ENCODE results near the gene SYNGR1.
"Not testable (repeated sequence)": the region's sequence is repeated elsewhere in the genome, so short reads cannot be mapped to it uniquely, and the experiment has no call there.

SYNGR1 gene

DNA sequence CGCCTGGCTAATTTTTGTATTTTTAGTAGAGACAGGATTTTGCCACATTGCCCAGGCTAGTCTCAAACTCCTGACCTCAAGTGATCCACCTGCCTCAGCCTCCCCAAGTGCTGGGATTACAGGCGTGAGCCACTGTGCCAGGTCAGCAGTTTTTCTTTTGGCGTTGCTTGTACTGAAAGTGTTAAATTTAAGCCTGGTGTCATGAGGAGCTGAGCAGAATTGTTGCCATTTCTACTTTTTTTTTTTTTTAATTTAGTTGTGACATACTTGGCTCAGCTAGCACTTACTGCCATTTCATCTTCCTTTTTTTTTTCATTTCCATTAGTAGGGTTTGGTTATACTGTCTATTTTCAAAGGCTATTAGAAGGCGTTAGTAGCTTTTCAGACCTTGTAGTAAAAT is 60.5 kb downstream of the SYNGR1 start:
- TF ChIP-seq, protein P1, sequence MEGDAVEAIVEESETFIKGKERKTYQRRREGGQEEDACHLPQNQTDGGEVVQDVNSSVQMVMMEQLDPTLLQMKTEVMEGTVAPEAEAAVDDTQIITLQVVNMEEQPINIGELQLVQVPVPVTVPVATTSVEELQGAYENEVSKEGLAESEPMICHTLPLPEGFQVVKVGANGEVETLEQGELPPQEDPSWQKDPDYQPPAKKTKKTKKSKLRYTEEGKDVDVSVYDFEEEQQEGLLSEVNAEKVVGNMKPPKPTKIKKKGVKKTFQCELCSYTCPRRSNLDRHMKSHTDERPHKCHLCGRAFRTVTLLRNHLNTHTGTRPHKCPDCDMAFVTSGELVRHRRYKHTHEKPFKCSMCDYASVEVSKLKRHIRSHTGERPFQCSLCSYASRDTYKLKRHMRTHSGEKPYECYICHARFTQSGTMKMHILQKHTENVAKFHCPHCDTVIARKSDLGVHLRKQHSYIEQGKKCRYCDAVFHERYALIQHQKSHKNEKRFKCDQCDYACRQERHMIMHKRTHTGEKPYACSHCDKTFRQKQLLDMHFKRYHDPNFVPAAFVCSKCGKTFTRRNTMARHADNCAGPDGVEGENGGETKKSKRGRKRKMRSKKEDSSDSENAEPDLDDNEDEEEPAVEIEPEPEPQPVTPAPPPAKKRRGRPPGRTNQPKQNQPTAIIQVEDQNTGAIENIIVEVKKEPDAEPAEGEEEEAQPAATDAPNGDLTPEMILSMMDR (IDR thresholded peaks at IDR 0.05; ENCODE audit: unreplicated experiment in 3 of 3), result no peak
- Mint-ChIP-seq H3K4me1 (peaks cover 28% of the 10 kb centered on the region), H3K9me3 (no peaks in the 10 kb centered on the region), H3K27ac (no peak overlapping the region), H3K4me3 (no peak overlapping the region), H3K36me3 (ENCODE audit: low read depth) (no peaks in the 10 kb centered on the region), H3K27me3 (ENCODE audit: low read depth) (no peaks in the 10 kb centered on the region)

DNA sequence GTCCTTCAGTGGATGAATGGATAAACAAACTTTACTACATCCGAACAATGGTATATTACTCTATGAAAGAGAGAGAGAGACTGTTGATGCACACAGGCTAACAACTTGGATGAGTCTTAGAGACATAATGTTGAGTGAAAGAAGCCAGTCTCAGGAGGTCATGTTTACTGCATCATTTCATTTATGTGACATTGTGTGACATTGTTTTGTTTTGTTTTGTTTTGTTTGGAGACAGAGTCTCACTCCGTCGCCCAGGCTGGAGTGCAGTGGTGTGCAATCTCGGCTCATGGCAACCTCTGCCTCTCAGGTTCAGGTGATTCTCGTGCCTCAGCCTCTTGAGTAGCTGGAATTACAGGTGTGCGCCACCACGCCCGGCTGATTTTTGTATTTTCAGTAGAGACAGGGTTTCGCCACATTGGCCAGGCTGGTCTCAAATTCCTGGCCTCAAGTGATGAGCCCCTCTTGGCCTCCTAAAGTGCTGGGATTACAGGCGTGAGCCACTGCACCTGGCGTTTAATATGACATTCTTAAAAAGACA is 62.1 kb downstream of the SYNGR1 start:
- H3K4me1 Mint-ChIP-seq, result peaks cover 21% of the 10 kb centered on the region
- H3K4me3 Mint-ChIP-seq, result not testable (repeated sequence)

DNA sequence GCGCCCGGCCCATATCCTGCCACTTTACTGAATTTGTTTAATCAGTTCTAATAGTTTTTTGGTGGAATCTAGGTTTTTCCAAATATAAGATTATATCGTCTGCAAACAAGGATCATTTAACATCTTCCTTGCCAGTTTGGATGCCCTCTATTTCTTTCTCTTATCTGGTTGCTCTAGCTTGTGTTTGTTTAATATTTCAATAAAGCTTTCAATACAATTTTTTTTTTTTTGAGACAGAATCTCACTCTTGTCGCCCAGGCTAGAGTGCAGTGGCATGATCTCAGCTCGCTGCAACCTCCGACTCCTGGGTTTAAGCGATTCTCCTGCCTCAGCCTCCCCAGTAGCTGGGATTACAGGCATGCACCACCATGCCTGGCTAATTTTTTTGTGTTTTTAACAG is 63.4 kb downstream of the SYNGR1 start:
- H3K27me3 Mint-ChIP-seq (ENCODE audit: low read depth); H3K9me3 Mint-ChIP-seq; H3K27ac Mint-ChIP-seq; H3K4me3 Mint-ChIP-seq; H3K36me3 Mint-ChIP-seq (ENCODE audit: low read depth): not testable (repeated sequence)
- H3K4me1 Mint-ChIP-seq, result peaks cover 16% of the 10 kb centered on the region

More for the DNA sequence above, 62.1 kb downstream of the SYNGR1 start:
- H3K9me3 Mint-ChIP-seq; H3K36me3 Mint-ChIP-seq (ENCODE audit: low read depth); H3K27ac Mint-ChIP-seq; H3K27me3 Mint-ChIP-seq (ENCODE audit: low read depth): not testable (repeated sequence)

DNA sequence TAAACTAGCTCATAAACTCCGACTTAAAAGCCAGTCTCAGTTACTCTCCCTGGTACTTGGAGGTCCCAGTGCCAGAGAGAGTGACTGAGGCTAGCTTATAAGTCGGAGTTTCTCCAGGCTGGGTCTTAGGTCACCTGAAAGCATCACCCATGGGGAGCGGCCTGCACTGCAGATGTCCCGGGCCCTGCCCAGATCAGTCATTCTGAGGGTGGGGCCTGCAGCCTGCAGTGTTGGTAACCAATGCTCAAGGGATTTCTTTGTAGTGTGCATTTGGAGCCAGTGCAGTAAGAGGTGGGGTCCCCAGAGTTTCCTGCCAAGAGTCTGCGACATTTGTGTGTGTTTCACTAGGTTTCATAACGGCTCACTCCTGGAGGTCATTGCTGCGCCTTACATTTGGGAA is 64.6 kb downstream of the SYNGR1 start:
- Mint-ChIP-seq H3K4me1 (peaks cover 15% of the 10 kb centered on the region), H3K4me3 (no peak overlapping the region), H3K27ac (no peak overlapping the region), H3K36me3 (ENCODE audit: low read depth) (peaks cover 19% of the 10 kb centered on the region), H3K9me3 (no peaks in the 10 kb centered on the region), H3K27me3 (ENCODE audit: low read depth) (no peaks in the 10 kb centered on the region)
- TF ChIP-seq, protein P1 (IDR thresholded peaks at IDR 0.05; ENCODE audit: unreplicated experiment in 3 of 3), result no peak

DNA sequence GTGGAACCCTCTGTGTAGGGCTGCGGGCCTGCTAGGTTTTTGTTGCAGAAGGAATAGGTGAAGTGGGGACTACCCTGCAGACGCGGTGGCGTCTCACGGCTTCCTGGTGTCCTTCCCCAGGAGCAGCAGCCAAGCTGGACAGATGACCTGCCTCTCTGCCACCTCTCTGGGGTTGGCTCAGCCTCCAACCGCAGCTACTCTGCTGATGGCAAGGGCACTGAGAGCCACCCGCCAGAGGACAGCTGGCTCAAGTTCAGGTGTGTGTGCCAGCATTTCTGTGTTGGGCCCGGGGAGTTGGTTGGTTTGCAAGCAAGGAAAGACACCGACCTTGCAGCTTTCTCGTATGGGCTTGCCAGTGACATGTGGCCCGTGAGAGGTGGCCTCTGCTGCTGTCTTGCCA is 65.1 kb downstream of the SYNGR1 start:
- Mint-ChIP-seq H3K36me3 (ENCODE audit: low read depth) (peaks cover 24% of the 10 kb centered on the region), H3K4me3 (no peak overlapping the region), H3K27me3 (ENCODE audit: low read depth) (no peaks in the 10 kb centered on the region), H3K9me3 (no peaks in the 10 kb centered on the region), H3K4me1 (peaks cover 10% of the 10 kb centered on the region), H3K27ac (no peak overlapping the region)
- TF ChIP-seq, protein P1 (IDR thresholded peaks at IDR 0.05; ENCODE audit: unreplicated experiment in 3 of 3), result no peak

DNA sequence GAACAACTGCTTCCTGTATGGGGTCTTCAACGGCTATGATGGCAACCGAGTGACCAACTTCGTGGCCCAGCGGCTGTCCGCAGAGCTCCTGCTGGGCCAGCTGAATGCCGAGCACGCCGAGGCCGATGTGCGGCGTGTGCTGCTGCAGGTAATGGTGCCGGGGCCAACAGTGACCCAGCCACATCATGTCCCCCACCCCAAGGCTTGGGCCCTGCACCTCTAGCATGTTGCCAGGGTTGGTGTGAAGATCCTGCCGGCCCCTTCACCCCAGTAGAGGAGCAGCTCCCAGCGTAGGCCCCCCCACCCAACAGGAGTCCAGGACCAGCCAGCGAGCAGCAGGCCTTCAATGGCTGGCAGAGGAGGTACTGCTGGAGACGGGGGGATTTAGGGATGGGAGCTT is 65.7 kb downstream of the SYNGR1 start:
- Mint-ChIP-seq H3K27ac (no peak overlapping the region), H3K27me3 (ENCODE audit: low read depth) (no peaks in the 10 kb centered on the region), H3K9me3 (no peaks in the 10 kb centered on the region), H3K4me3 (no peak overlapping the region), H3K36me3 (ENCODE audit: low read depth) (peaks cover 27% of the 10 kb centered on the region), H3K4me1 (peaks cover 10% of the 10 kb centered on the region)
- TF ChIP-seq, protein P1 (IDR thresholded peaks at IDR 0.05; ENCODE audit: unreplicated experiment in 3 of 3), result no peak

DNA sequence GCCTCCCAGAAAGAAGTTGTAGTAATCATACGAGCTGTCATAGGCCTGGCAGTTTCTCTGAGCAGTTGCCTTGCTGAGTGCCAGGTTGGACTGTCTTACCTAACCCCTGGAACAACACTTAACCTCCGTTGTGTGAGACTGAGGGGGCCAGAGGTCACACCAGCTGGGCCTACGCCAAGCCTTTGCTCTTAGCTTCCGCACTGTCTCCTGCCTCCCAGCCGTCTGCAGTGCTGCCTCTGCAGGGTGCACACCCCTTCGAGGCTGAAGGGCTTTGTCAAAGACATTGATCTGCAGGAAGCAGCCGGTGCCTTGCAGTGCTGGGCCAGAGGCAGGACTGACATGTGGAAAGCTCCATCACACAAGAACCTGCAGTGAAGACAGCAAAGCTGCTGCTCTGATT is 66.5 kb downstream of the SYNGR1 start:
- Mint-ChIP-seq H3K27ac (no peak overlapping the region), H3K9me3 (no peaks in the 10 kb centered on the region), H3K4me3 (no peak overlapping the region), H3K27me3 (ENCODE audit: low read depth) (no peaks in the 10 kb centered on the region), H3K36me3 (ENCODE audit: low read depth) (peaks cover 35% of the 10 kb centered on the region), H3K4me1 (peaks cover 10% of the 10 kb centered on the region)
- TF ChIP-seq, protein P1 (IDR thresholded peaks at IDR 0.05; ENCODE audit: unreplicated experiment in 3 of 3), result no peak

Measured in nephron (organoid).